ENCODE results near the gene PRAC1. TPM values are rescaled to one million over a fixed set of nuclear protein-coding genes. Genes with fewer than 3 reads are reported as not detected.
A peak's percentile ranks its signal among the peaks of the same experiment; 100 is the strongest.

The PRAC1 gene
- total RNA-seq, 1 experiment from 2014 or later = 60.8 TPM

- Mint-ChIP-seq H3K36me3 (no peaks in the 10 kb centered on the region), H3K9me3 (no peaks in the 10 kb centered on the region), H3K27ac (no peak overlapping the region), H3K4me1 (peaks cover 22% of the 10 kb centered on the region), H3K27me3 (ENCODE audit: low read depth) (peaks cover 99% of the 10 kb centered on the region), H3K4me3 (peak overlapping the region; percentile 56)
- peak; percentile 77 for ATAC-seq
- TF ChIP-seq, protein P1, sequence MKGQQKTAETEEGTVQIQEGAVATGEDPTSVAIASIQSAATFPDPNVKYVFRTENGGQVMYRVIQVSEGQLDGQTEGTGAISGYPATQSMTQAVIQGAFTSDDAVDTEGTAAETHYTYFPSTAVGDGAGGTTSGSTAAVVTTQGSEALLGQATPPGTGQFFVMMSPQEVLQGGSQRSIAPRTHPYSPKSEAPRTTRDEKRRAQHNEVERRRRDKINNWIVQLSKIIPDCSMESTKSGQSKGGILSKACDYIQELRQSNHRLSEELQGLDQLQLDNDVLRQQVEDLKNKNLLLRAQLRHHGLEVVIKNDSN (CRISPR knock-in tag; IDR thresholded peaks at IDR 0.05) = no peak
- TF ChIP-seq, protein P2, sequence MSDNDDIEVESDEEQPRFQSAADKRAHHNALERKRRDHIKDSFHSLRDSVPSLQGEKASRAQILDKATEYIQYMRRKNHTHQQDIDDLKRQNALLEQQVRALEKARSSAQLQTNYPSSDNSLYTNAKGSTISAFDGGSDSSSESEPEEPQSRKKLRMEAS (CRISPR knock-in tag; IDR thresholded peaks at IDR 0.05) = peak; percentile 33; the same call in 1 of the 2 replicates
- CTCF ChIA-PET = interaction anchor here (0.6 to 2.4 kb wide), 9 partner anchors 11 to 124 kb away, joined by 3 to 14 read pairs (median 5); no protein-coding TSS in a partner anchor
- peak; percentile 79 for DNase-seq (ENCODE audit: low spot score)
- POLR2A ChIA-PET = no interaction called here
Observed at GRCh38 chr17:48754500-48755261, 32.4 kb upstream of the PRAC1 start.

- ATAC-seq = no peak
- Mint-ChIP-seq H3K9me3 (no peaks in the 10 kb centered on the region), H3K4me3 (peak overlapping the region; percentile 27; the same call in 1 of the 2 replicates), H3K4me1 (peaks cover 28% of the 10 kb centered on the region), H3K27ac (no peak overlapping the region), H3K27me3 (ENCODE audit: low read depth) (peaks cover 99% of the 10 kb centered on the region), H3K36me3 (0 out of 2 replicates have a peak, but pooled peaks cover 4% of the 10 kb centered on the region)
- DNase-seq (ENCODE audit: low spot score) = no peak
- ChIA-PET POLR2A (no interaction called here), CTCF (interaction anchor here (0.6 to 3.9 kb wide), 6 partner anchors 30 to 125 kb away, joined by 3 to 25 read pairs (median 7); partner anchors contain the start of gene PRAC2)
- no peak for TF ChIP-seq SMAD3 (CRISPR knock-in tag; IDR thresholded peaks at IDR 0.05; ENCODE audit: borderline replicate concordance)
- TF ChIP-seq TEAD1 (CRISPR knock-in tag; IDR thresholded peaks at IDR 0.05) = no peak
- TF ChIP-seq GABPB1 (CRISPR knock-in tag; IDR thresholded peaks at IDR 0.05) = no peak
- no peak for TF ChIP-seq ARID4B (CRISPR knock-in tag; IDR thresholded peaks at IDR 0.05; ENCODE audit: borderline replicate concordance)
- no peak for TF ChIP-seq ZNF512 (CRISPR knock-in tag; IDR thresholded peaks at IDR 0.05; ENCODE audit: borderline replicate concordance)
- TF ChIP-seq ATF6 (CRISPR knock-in tag; IDR thresholded peaks at IDR 0.05) = no peak
- TF ChIP-seq, protein P3, sequence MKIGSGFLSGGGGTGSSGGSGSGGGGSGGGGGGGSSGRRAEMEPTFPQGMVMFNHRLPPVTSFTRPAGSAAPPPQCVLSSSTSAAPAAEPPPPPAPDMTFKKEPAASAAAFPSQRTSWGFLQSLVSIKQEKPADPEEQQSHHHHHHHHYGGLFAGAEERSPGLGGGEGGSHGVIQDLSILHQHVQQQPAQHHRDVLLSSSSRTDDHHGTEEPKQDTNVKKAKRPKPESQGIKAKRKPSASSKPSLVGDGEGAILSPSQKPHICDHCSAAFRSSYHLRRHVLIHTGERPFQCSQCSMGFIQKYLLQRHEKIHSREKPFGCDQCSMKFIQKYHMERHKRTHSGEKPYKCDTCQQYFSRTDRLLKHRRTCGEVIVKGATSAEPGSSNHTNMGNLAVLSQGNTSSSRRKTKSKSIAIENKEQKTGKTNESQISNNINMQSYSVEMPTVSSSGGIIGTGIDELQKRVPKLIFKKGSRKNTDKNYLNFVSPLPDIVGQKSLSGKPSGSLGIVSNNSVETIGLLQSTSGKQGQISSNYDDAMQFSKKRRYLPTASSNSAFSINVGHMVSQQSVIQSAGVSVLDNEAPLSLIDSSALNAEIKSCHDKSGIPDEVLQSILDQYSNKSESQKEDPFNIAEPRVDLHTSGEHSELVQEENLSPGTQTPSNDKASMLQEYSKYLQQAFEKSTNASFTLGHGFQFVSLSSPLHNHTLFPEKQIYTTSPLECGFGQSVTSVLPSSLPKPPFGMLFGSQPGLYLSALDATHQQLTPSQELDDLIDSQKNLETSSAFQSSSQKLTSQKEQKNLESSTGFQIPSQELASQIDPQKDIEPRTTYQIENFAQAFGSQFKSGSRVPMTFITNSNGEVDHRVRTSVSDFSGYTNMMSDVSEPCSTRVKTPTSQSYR (CRISPR knock-in tag; IDR thresholded peaks at IDR 0.05) = no peak
- no peak for TF ChIP-seq ZMAT4 (CRISPR knock-in tag; IDR thresholded peaks at IDR 0.05)
- TF ChIP-seq, protein P4, sequence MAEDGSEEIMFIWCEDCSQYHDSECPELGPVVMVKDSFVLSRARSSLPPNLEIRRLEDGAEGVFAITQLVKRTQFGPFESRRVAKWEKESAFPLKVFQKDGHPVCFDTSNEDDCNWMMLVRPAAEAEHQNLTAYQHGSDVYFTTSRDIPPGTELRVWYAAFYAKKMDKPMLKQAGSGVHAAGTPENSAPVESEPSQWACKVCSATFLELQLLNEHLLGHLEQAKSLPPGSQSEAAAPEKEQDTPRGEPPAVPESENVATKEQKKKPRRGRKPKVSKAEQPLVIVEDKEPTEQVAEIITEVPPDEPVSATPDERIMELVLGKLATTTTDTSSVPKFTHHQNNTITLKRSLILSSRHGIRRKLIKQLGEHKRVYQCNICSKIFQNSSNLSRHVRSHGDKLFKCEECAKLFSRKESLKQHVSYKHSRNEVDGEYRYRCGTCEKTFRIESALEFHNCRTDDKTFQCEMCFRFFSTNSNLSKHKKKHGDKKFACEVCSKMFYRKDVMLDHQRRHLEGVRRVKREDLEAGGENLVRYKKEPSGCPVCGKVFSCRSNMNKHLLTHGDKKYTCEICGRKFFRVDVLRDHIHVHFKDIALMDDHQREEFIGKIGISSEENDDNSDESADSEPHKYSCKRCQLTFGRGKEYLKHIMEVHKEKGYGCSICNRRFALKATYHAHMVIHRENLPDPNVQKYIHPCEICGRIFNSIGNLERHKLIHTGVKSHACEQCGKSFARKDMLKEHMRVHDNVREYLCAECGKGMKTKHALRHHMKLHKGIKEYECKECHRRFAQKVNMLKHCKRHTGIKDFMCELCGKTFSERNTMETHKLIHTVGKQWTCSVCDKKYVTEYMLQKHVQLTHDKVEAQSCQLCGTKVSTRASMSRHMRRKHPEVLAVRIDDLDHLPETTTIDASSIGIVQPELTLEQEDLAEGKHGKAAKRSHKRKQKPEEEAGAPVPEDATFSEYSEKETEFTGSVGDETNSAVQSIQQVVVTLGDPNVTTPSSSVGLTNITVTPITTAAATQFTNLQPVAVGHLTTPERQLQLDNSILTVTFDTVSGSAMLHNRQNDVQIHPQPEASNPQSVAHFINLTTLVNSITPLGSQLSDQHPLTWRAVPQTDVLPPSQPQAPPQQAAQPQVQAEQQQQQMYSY (CRISPR knock-in tag; IDR thresholded peaks at IDR 0.05) = no peak
- no peak for TF ChIP-seq SP1 (CRISPR knock-in tag; conservative IDR thresholded peaks at IDR 0.05)
- TF ChIP-seq FOXP1 (CRISPR knock-in tag; IDR thresholded peaks at IDR 0.05; ENCODE audit: borderline replicate concordance) = no peak
Observed at GRCh38 chr17:48753794-48754499, 31.6 kb upstream of the PRAC1 start.
